ENCODE results near the gene KCNK5. TPM values are rescaled to one million over a fixed set of nuclear protein-coding genes. Genes with fewer than 3 reads are reported as not detected.

The KCNK5 gene
- total RNA-seq, 1 donor from 2014 or later: 62.3 TPM

DNA sequence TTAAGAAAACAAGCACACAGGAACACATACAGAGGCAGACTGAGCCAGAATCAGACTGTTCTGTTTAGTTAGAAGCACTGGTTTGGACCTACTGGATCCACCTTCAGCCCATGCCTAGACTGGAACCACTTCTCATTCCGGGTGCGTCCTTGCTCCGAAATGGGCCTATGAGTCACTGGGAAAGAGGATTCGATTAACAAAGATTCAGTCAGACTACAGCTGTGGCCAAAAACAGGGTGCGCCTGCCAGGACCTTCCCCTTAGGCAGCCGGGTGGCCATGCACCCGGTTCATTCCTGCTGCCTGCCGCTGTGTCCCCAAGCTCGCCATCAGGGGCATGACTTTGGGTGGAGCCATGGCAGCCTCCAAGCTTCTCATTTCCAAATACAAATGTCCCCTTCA, 14.5 kb upstream of the KCNK5 start:
- DNase-seq (ENCODE audit: low spot score): no peak
- ATAC-seq: no peak

DNA sequence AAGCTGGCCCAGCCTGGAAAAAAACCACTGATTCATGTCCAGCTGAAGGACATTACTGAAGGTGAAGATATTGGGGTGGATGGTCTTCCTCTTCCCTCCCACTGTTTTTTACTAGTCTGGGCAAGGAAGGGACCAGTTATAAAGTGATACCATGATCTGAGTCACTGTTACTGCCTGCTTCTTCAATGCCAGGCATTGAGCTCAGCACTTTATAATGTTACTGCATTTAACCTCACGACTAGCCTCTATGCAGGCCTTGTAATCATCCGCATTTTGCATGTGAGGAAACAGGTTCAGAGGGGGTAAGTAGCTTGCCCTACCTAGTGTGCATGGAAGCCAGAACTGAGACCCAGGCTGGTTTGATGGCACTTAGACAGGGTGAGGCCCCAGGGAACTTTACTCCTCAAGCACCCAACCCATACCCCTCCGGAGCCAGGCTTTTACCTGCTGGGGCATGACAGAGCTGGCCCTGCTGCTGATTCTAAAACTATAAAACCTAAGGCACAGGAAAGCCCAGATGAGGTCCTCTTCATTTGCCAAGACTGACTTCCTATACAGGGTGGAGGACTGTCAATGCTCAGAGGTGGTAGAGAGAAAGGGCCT, 11.0 kb upstream of the KCNK5 start:
- ATAC-seq (no peak), DNase-seq (ENCODE audit: low spot score) (no peak)

DNA sequence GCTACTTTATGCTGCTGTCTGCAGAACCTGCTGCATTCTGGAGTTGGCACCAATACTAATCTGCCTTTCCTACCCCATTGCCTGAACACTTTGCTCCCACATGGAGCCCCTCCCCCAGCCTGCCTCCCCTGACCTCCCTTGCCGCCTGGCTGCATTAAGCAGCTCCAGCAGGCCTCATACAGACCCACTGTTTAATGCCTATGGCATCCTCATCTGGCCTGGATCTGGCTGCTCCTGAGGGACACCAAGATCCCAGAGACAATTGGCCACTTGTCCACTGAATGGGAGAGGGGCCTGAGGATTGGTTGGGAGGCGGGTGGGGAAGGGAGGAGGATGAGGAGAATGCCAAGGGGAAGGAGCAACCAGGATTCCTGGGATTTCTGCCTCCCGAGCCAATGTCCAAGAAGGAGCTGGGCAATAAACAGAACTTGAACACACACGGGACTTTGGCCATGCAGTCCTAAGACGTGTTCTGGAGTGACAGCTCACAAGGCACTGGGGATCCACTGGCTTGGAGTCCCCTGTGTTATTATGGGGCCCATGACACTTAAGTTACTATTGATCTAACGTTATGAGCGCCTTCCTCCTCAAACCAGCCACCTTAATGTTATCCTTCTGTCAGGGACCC, 10.4 kb upstream of the KCNK5 start:
- ATAC-seq (no peak), DNase-seq (ENCODE audit: low spot score) (no peak)

DNA sequence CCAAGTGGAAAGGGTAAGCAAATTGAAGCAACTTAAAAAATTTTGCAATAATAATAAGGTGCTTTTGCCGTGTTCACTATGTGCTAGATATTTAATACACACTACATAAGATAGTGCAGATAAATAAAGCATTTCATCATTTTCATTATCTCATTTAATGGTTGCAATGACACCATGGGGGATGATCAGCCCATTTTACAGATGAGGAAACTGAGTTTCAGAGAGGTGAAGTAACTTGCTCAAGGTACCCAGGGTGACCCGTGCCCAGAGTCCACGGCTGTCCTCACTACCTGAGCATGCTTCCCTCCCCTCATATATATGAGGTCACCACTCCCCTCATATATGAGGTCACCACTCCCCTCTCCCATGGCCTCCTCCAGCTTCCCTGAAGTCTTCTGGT, 7.5 kb upstream of the KCNK5 start:
- ATAC-seq (no peak), DNase-seq (ENCODE audit: low spot score) (no peak)

DNA sequence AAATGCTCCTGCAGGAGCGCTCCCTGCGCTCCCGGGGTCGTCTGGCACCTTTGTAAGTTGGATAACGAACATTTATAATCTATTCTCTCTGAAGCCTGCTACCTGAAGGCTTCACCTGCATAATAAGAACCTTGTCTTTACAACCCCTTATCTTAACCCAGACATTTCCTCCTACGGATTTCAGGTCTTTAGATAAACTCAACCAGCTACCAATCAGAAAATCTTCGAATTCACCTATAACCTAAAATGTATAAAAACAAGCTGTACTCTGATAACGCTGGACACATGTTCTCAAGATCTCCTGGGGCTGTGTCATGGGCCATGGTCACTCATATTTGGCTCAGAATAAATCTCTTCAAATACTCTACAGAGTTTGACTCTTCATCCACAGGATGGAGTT, 4.1 kb upstream of the KCNK5 start:
- DNase-seq (ENCODE audit: low spot score) (no peak), ATAC-seq (no peak)

DNA sequence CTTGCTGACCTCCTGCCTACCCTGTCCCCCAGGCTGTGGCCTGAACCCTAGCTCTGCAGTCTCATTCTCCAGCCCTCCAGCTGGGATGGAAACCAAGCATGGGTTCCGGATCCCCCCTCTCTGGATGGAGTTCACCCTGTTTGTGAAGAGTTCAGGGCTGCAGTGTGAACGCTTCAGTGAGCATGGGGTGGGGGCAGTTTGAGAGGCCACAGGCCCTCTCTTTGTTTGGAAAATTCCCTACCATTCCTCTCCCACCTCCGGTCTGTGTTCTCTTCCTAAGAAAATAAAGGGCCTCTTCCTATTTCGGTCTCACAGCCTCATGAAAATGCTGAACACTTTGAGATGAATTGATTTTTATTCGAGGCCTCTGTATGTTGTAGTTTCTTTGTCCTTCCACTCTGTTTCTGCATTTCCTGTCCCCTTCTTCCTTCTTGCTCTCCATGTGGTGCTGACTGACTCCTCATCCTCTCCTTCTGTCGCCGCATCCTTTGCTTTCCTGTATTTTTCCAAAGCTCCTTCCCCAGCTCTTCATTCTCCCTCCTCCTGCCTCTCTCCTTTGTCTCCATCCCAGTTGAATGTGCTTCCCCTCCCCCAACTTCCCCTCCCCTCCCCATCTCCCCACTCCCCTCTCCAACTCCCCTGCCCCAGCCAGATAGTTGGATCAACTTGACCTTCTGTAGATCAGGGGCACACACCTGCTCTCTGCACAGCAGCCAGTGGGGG, 2.4 kb upstream of the KCNK5 start:
- DNase-seq (ENCODE audit: low spot score): no peak
- no peak for ATAC-seq

DNA sequence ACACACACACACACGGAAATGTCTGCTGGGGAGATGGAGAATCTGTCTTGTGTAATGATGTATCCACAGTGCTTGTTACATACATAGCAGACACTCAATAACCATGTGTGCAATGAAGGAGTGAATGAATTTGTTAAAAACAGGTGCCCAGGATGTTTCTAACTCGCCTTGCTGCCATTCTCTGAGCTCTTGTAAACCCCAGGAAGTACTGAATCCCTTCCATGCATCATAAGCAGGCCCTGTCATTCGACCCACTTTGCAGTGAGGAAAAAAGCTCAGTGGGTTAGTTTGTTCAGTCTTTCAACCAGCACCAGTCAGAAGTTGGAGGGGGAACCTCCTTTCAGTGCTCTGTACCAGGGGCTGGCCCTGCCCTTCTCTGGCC, 1.4 kb upstream of the KCNK5 start:
- no peak for ATAC-seq

DNA sequence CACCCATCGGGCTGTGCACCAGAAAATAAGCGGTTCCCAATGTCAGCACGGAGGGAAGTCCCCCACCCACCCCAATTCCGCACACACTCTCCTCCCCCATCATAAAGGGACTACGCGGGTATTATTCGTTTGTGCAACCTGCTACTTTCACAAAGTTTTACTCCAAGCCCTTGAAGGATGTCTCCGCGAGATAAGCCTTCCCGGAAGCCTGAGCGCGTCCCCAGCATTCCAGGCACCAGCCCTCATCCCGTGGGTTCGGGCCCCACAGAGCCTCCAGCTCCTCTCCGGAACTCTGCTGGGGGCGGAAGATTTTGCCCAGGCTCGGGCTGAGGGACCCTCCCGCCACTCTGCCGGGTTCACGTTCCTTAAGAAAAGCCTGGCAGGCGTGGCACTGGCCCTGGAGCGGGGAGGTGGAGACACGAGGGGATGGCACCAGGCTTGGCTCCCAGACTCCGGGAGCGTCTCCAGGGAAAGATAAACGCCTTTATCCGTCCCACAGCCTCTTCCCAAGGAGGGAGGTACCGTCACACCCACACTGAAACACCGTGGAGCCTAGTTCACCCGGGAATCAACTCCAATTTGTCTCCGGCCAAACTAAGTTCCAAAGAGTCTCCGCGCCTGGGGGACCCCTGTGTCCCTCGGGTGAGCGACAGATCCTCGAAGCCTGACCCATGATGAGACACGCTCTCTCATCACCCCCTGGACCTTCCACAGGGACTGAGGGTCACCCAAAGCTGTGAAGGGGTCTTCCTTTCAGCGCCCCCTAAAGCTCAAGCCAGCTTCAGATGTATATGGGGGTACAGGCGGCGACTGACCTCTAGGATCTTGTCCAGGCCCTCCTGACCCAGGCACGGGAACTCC, 934 bp downstream of the KCNK5 start:
- DNase-seq (ENCODE audit: low spot score) (no peak), ATAC-seq (no peak)

More for the DNA sequence above, 1.4 kb upstream of the KCNK5 start:
- no peak for DNase-seq (ENCODE audit: low spot score)

DNA sequence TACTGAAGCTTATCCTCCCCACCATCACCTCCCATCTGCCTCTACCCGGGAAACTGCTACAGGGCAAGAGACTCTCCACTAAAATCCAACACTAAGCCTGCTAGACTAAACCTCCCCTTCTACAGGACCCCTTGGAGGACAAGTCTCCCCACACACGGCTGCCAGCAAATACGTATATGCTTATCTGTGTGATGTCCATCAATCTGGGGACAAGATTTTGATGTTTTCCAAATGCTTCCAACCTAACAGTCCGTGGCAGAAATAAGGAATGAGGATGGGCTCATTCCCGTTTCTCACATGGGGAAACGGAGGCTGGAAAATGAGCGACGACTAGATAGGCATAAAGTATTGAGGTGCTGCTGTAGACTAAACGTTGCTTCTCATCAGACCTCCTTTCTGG, 1.8 kb downstream of the KCNK5 start:
- ATAC-seq (no peak), DNase-seq (ENCODE audit: low spot score) (no peak)

DNA sequence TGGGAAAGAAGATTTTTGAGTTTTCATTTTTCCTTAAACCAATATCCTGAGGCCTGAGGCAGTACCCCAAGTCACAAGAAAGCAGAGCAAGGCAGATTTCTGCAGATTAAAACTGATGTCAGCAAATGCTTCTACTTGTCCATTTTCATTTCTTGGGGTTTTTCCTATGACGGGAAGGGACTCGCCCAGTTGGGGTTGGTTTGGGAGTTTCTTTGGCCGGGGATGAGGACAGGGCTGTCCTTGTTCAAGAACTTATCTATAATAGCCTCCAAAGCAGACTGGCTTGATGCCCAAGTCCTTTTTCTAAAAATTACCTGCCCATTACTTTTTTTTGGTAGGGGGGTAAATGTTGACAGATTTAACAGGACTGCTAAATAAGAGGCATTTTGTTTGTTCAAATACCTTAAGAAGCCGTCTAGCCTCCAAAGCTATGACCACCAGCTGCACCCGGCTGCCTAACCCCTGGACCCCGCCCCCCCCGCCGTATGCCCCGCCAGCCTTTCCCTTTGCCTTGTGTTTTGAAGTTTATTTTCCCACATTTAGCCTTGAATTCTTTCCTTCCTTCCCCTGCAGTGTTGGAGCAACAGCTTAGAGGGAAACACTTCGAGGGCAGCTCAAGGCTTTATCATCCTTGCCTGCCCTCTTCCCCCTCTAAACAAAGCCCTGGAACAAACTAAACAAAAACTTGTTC, 2.5 kb downstream of the KCNK5 start:
- ATAC-seq: no peak
- no peak for DNase-seq (ENCODE audit: low spot score)

DNA sequence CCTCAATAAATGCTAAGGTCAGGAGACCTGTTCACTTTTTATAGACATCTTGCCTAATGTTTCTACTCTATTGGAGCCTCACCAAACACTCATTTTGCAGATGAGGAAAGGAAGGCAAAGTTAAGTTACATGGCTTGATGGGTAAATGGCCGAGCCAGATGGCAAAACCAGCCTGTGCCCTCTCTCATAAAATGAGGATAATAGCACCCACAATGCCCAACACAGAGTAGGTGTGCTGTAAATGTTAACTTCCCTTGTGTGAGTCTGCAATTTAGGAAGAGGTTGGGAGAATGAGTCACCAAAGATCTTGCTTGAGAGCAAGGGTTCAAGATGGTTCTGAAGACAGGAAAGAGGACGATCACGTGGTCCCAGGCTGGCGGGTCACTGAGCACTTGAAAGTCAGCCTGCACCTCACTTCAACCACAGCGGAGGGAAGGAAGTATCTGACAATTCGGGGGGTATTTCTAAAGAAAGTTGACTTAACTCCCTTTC, 3.3 kb downstream of the KCNK5 start:
- ATAC-seq (no peak), DNase-seq (ENCODE audit: low spot score) (no peak)

DNA sequence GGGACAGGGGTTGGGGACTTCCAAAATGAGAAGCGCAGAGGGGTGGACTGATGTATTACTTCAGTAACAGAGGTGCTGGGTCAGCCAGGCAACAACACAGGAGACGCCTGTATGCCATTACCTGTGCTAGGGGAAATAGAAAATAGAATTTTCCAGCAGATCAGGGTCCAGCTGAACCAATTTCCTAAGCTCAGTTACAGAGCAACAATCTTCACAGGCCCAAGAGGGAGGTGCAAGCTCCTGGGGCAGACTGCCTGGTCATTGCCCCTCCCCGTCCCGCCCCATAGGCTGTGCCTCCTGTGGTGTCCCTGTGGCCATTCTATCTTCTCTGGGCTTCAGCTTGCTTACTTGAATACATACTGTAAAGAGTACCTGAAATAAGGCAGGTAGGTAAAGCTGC, 3.7 kb downstream of the KCNK5 start:
- DNase-seq (ENCODE audit: low spot score): peak; percentile 85
- ATAC-seq: peak; percentile 67

DNA sequence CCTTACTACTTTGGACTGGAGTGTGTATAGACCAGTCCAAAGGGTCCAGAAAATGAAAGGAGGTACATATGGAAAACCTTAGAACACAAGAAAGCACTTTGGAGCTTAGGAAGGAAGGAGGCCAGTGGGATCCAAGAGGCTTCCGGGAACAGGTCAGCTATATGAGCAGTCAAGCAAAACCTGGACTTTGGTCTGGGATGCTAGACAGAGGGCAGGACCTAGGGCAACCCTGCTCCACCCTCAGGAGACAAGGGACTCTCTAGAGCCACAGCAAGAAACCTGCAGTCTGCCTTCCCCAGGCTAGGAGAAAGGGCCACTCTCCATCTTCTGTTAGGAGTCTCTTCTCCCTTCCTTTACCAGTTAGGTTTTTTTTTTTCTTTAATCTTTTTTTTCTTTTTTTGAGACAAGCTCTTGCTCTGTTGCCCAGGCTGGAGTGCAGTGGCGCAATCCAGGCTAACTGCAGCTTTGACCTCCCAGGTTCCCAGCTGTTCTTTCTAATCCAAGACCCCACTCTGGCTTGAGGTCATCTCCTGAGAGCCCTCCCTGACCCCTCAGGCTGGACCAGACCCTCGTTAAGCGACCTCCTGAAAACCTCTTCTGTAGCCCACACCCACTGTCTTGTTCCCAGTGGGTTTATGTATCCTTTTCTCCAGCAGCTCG, 4.6 kb downstream of the KCNK5 start:
- ATAC-seq (peak; percentile 22), DNase-seq (ENCODE audit: low spot score) (peak; percentile 73)

DNA sequence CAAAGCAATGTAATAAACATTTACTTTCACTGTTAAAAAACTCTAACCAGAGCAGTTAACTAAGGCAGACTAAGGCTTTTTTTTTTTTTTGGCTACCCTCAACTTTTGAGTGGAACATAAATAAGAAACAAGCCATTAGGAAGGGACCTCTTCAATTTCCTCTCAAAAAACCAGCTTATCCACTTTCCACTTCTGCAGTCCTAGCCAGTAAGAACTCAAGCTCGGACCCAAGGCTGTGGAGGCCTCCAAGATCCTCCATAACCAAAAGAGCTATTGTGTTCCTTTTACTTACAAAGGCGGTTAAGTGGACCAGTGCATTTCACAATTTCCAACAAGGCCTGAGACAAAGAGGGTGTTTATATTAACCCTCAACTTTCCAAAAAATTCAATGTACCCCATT, 5.3 kb downstream of the KCNK5 start:
- no peak for ATAC-seq
- no peak for DNase-seq (ENCODE audit: low spot score)

DNA sequence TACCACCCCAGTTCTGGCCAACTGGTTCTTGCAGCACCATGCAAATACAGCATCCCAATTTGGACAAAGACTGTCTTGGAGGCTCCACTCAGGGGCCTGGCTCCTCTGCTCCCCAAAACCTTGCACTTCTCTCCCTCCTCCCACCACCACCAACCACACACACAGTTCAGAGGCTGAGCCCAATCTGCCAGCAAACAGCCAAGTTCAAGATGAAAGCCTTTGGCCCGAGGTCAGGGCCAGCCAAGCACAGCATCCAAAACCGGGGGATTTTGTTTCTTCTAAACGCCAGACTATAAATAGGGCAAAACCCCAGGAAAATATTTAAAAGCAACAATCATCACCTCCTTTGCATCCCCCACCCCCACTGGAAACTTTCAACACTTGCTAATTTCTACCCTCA, 5.7 kb downstream of the KCNK5 start:
- ATAC-seq (no peak), DNase-seq (ENCODE audit: low spot score) (no peak)

DNA sequence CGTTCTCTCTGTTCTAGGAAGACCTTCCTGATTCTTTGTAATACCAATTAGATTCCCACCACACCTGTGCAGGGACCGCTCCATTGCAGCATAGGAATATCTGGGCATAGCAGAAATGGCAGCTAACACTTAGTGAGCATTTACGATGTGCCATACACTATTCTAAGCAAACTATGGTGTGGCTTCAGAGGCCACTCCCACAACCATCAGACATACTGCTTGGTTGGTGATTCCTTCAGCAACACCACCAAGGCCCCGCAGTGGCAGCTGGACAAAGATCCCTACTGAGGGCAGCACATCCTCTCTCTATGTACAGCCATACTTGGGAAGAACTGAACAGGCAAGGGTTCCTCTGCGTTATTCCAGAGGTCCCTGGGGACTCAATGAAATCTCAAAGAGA, 6.2 kb downstream of the KCNK5 start:
- no peak for DNase-seq (ENCODE audit: low spot score)

DNA sequence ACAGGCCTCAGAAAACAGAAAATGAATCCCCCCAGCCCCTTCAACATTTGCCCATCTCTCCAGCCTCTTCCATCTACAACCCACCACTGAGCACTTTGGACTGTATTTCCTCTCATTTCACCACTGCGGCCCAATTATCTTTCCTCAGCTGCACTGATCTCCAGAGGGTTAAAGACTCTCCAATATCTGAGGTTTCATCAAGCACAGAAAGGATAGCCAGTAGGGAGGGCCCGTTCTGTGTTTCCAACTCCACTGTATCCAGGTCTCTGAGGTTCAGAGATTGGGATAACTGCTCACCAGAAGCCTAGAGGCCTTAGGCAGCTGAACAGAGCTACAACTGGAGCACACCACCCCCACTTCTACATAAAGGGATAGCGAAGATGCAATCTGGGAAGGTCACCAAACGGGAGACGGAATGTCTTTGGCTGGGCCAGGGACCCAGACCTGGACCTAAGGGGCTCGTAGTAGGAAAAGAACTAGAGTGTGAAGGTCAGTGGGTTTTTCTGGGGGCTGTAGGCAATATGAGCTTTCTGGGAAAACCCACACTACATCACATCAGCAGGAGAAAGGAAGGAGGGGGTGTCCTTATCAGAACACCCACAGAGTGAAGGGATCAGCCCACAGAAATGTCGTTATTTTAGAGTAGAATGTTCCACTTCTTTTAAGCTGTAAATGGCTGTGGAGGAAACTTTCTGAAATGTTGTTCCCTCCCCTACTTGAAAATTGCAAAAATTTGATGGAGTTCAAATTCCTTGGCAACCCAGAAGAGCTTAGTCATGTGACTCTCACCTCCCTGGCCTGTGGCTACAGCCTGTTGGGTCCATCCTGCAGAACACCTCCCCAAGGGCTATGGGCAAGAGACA, 7.3 kb downstream of the KCNK5 start:
- no peak for DNase-seq (ENCODE audit: low spot score)
- no peak for ATAC-seq

More for the DNA sequence above, 6.2 kb downstream of the KCNK5 start:
- ATAC-seq: no peak

DNA sequence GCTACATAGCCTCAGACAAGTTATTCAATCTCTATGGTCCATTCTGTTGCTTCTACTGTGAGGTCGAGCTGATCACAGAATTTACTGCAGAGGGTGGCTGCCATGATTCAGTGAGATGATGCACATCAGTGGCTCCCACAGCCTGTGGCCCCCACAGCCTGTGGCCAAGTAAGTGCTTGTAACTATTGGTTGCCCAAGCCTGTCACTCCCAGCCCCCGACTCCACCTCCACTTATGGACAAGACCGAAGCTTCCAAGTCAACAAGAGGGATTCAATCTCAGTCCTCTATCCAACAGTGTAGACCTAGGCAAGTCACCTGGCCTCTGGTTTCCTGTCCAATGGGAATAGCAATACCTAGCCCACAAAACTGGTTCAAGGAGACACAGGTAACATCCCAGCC, 8.2 kb downstream of the KCNK5 start:
- no peak for DNase-seq (ENCODE audit: low spot score)

DNA sequence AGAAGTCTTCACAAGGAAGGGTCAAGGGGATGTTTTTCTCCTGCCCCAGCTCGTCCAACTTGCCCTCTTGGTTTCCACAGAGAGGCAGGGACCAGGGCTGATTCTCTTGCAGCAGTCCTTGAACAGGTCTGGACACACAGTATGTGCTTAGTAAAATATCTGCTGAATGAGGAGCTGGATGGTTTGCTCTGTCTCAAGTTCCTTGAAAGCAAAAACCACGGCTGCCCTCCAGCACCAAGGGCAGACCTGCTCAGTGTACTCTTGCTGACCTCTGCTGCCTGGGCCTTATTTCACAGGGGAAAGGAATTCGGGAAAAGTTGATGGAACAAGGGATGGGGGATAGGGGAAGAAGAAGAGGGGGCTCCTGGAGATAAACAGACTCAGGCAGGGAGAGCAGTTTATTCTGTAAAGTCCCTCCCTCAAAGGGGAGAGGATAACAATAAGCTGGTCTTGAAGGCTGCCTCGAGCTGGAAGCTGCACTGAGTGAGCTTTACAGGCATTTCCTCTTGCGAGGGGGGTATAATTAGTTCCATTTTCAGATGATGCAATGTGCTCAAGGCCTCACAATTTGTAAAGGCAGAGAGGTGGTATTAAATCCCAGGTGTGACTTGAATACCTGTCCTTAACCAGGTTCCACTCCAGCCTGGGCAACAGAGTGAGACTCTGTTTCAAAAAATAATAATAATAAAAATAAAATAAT, 10.3 kb downstream of the KCNK5 start:
- ATAC-seq (no peak), DNase-seq (ENCODE audit: low spot score) (no peak)

More for the DNA sequence above, 8.2 kb downstream of the KCNK5 start:
- ATAC-seq: no peak

Data from left lobe of liver (tissue), 2 donors.